ENCODE results near the gene THBS3. TPM values are rescaled to one million over a fixed set of nuclear protein-coding genes. Genes with fewer than 3 reads are reported as not detected.

Gene THBS3
- total and polyA plus RNA-seq, 2 of the 4 experiments (the other 2 are of a cell fraction) = 15.1 to 30.4 TPM

DNA sequence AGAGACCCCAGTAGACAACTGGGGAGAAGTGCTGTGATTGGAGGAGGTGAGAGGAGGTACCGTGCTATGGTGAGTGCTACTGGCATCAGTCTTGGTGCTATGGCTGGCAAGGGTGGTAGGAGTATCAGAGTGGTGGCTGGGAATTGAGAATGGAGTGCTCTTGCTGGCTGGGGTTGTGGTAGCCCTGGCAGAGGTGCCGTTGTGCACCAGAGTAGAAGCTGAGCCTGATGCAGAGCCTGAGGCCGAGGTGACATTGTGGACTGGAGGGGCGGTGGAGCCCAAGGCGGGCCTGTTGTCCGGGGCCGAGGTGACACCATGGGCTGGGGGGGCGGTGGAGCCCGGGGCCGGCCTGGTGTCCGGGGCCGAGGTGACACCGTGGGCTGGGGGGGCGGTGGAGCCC is 19.4 kb downstream of the THBS3 start:
- Histone ChIP-seq H3K9me3 (ENCODE audit: control insufficient read depth, insufficient read depth, low read length) (no peaks in the 10 kb centered on the region), H3K4ac (ENCODE audit: low read depth, low read length) (no peak overlapping the region), H2AK9ac (replicated peaks; ENCODE audit: low read depth, low read length, poor library complexity) (no peak overlapping the region), H3K79me1 (ENCODE audit: low read depth in 1 of 2, low read length in 2 of 2) (no peaks in the 10 kb centered on the region), H3K4me2 (ENCODE audit: low read depth, low read length) (no peak overlapping the region), H2AFZ (replicated peaks; ENCODE audit: low read length, poor library complexity) (no peak overlapping the region), H3K27me3 (ENCODE audit: control insufficient read depth, insufficient read depth, low read length) (no peaks in the 10 kb centered on the region), H3K4me3 (ENCODE audit: insufficient read depth, low read depth, low read length) (no peak overlapping the region), H3K23ac (ENCODE audit: low read depth, low read length) (no peak overlapping the region), H4K5ac (ENCODE audit: low read depth, low read length) (no peak overlapping the region), H2BK120ac (ENCODE audit: low read depth, low read length) (no peak overlapping the region), H2BK15ac (ENCODE audit: low read depth, low read length) (no peak overlapping the region), H3K4me1 (ENCODE audit: control insufficient read depth, insufficient read depth, low read length) (peaks cover 4% of the 10 kb centered on the region), H3K27ac (ENCODE audit: insufficient read depth, low read length) (no peak overlapping the region), H3K9ac (ENCODE audit: low read depth, low read length) (no peak overlapping the region), H3K18ac (ENCODE audit: low read depth, low read length) (no peak overlapping the region), H2AK5ac (ENCODE audit: low read depth, low read length) (no peak overlapping the region), H4K20me1 (ENCODE audit: insufficient read depth, low read length) (no peaks in the 10 kb centered on the region), H2BK20ac (ENCODE audit: low read depth, low read length) (no peak overlapping the region), H3K14ac (replicated peaks; ENCODE audit: low read depth, low read length) (no peak overlapping the region), H2BK5ac (ENCODE audit: low read depth, low read length, poor library complexity, severe bottlenecking) (no peak overlapping the region), H3K9me1 (ENCODE audit: insufficient read depth, low read length) (peaks cover 4% of the 10 kb centered on the region), H4K8ac (ENCODE audit: low read depth in 2 of 2, low read length in 2 of 2) (no peak overlapping the region), H4K91ac (ENCODE audit: insufficient read depth, low read depth, low read length) (no peak overlapping the region), H3K36me3 (ENCODE audit: control insufficient read depth, insufficient read depth, low read length) (peaks cover 4% of the 10 kb centered on the region; the same call in 1 of the 2 replicates), H3K56ac (ENCODE audit: extremely low read depth, insufficient read depth, low read length) (no peak overlapping the region)
- WGBS, 2 experiments (ENCODE audit: extremely low coverage in 2 of 2, insufficient read length in 1 of 2) = 88% methylated on average over 12 of the region's 14 CpGs; no CpG with 5 or more reads in 1 of the 2 experiments
- intact Hi-C loops (cut with micrococcal nuclease) (no loop called here), dilution Hi-C loops (cut with HindIII; ENCODE audit: low sequenced_read_pairs, unreplicated experiment) (no loop called here), in situ Hi-C loops (cut with MboI; ENCODE audit: low sequenced_read_pairs) (no loop called here)
- no peak for DNase-seq
- BruUV-seq (replicated peaks) = no TSS peak
- ATAC-seq (ENCODE audit: low read depth) = no peak
- CTCF ChIA-PET = no interaction called here
- no peak for TF ChIP-seq BHLHE40 (IDR thresholded peaks at IDR 0.05; ENCODE audit: low read depth, low read length)
- no peak for TF ChIP-seq RAD21 (IDR thresholded peaks at IDR 0.05; ENCODE audit: low read length)
- TF ChIP-seq, protein P1, sequence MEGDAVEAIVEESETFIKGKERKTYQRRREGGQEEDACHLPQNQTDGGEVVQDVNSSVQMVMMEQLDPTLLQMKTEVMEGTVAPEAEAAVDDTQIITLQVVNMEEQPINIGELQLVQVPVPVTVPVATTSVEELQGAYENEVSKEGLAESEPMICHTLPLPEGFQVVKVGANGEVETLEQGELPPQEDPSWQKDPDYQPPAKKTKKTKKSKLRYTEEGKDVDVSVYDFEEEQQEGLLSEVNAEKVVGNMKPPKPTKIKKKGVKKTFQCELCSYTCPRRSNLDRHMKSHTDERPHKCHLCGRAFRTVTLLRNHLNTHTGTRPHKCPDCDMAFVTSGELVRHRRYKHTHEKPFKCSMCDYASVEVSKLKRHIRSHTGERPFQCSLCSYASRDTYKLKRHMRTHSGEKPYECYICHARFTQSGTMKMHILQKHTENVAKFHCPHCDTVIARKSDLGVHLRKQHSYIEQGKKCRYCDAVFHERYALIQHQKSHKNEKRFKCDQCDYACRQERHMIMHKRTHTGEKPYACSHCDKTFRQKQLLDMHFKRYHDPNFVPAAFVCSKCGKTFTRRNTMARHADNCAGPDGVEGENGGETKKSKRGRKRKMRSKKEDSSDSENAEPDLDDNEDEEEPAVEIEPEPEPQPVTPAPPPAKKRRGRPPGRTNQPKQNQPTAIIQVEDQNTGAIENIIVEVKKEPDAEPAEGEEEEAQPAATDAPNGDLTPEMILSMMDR (conservative IDR thresholded peaks at IDR 0.05; ENCODE audit: low read depth, low read length) = no peak
- TF ChIP-seq, protein P2, sequence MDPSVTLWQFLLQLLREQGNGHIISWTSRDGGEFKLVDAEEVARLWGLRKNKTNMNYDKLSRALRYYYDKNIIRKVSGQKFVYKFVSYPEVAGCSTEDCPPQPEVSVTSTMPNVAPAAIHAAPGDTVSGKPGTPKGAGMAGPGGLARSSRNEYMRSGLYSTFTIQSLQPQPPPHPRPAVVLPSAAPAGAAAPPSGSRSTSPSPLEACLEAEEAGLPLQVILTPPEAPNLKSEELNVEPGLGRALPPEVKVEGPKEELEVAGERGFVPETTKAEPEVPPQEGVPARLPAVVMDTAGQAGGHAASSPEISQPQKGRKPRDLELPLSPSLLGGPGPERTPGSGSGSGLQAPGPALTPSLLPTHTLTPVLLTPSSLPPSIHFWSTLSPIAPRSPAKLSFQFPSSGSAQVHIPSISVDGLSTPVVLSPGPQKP (IDR thresholded peaks at IDR 0.05; ENCODE audit: borderline replicate concordance, low read depth, low read length) = no peak
- TF ChIP-seq RCOR1 (IDR thresholded peaks at IDR 0.05; ENCODE audit: insufficient replicate concordance, low read length) = no peak
- TF ChIP-seq MAFK (IDR thresholded peaks at IDR 0.05; ENCODE audit: low read depth, low read length) = no peak
- no peak for TF ChIP-seq MAZ (IDR thresholded peaks at IDR 0.05; ENCODE audit: borderline replicate concordance, low read depth, low read length)
- no peak for TF ChIP-seq POLR2A (IDR thresholded peaks at IDR 0.05; ENCODE audit: low read depth, low read length)
- TF ChIP-seq FOS (IDR thresholded peaks at IDR 0.05; ENCODE audit: low read depth, low read length) = no peak
- TF ChIP-seq, protein P3, sequence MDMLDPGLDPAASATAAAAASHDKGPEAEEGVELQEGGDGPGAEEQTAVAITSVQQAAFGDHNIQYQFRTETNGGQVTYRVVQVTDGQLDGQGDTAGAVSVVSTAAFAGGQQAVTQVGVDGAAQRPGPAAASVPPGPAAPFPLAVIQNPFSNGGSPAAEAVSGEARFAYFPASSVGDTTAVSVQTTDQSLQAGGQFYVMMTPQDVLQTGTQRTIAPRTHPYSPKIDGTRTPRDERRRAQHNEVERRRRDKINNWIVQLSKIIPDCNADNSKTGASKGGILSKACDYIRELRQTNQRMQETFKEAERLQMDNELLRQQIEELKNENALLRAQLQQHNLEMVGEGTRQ (IDR thresholded peaks at IDR 0.05; ENCODE audit: low read depth, low read length) = no peak
- POLR2A ChIA-PET (ENCODE audit: unreplicated experiment) = interaction anchor here (0.5 kb wide), 1 partner anchor 71 kb away, joined by 3 read pairs; no protein-coding TSS in a partner anchor
